GM19324 (cell line): Measurements from ENCODE around the gene SNCB.

ENCODE experiments used
- ATAC-seq: cut with Tn5 transposase; IDR thresholded peaks from one replicate; pipeline ENCODE4 v1.9.1; 2021; ENCODE audit warnings: mild to moderate bottlenecking, moderate library complexity; ENCODE audit not compliant: unreplicated experiment, low FRiP score

Gene SNCB

GRCh38 chr5:176646049-176646706 lies 15.8 kb upstream of the SNCB start:
- no peak for ATAC-seq

- ATAC-seq, result no peak
Observed at GRCh38 chr5:176644878-176645670, 14.7 kb upstream of the SNCB start.

- no peak for ATAC-seq
Observed at GRCh38 chr5:176644294-176644693, 14.0 kb upstream of the SNCB start.

- no peak for ATAC-seq
Observed at GRCh38 chr5:176643491-176644219, 13.3 kb upstream of the SNCB start.

- no peak for ATAC-seq
Observed at GRCh38 chr5:176642675-176643490, 12.5 kb upstream of the SNCB start.

DNA sequence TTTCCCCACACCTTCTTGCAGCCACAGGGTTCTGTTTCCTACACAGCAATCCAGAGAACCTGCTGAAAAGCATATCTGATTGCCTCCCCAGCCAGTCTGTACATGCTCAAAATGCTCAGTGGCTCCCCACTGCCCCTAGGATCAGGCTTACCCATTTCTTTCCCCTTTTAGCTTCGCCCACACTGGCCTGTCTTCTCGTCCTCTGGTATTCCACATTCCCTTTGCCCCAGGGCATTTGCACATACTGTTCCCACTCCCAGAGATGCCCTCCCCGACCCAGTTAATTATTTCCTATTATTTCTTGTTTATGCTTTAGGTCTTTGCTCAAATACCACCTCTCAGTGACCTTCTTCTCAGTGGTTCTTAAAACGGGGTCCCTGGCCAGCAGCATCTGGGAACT lies 10.3 kb upstream of the SNCB start:
- no peak for ATAC-seq

- no peak for ATAC-seq
Observed at GRCh38 chr5:176639981-176640380, 9.6 kb upstream of the SNCB start.

DNA sequence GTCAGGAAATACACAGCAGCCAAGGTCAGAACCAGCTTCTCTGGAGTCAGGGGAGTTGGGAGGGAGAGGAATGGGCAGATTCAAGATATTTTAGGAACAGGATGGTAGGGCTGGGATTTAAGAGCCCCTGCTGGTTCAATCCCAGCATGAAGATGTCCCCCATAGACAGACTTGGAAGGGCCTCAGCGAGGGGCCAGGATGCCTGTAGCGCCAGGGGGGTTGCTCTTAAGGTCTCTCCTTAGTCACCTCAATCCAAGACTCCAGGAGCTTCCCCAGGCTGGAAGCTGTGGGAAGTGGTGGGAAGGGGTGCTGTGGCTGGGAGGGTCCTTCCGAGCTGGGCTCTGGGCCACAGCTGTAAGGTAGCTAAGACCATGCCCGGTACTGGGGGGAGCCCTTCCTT lies 8.9 kb upstream of the SNCB start:
- ATAC-seq, result no peak

- no peak for ATAC-seq
Observed at GRCh38 chr5:176638437-176638836, 8.1 kb upstream of the SNCB start.

- no peak for ATAC-seq
Observed at GRCh38 chr5:176637556-176637955, 7.2 kb upstream of the SNCB start.

GRCh38 chr5:176636426-176636825 lies 6.1 kb upstream of the SNCB start:
- no peak for ATAC-seq

DNA sequence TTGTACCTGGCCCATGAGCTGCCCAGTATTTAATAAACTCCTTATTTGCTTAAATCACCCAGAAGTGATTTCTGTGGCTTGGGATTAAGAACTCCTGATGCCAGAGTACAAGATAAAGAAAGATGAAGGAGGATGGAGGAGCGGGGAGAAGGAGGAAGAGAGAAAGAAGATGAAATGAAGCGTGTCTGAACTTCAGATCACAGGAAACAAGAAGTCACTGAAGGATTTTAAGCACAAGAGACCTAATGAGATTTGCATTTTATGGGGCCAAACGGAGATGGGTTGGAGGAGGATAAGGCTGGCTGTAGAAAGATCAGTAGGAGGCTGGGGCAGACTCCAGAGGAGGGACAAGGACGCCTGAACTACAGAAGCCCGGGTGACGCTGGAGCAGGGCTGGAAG lies 3.3 kb upstream of the SNCB start:
- ATAC-seq, result no peak

GRCh38 chr5:176632745-176633144 lies 2.4 kb upstream of the SNCB start:
- ATAC-seq, result no peak

- ATAC-seq, result no peak
Observed at GRCh38 chr5:176631383-176632200, 1.3 kb upstream of the SNCB start.

DNA sequence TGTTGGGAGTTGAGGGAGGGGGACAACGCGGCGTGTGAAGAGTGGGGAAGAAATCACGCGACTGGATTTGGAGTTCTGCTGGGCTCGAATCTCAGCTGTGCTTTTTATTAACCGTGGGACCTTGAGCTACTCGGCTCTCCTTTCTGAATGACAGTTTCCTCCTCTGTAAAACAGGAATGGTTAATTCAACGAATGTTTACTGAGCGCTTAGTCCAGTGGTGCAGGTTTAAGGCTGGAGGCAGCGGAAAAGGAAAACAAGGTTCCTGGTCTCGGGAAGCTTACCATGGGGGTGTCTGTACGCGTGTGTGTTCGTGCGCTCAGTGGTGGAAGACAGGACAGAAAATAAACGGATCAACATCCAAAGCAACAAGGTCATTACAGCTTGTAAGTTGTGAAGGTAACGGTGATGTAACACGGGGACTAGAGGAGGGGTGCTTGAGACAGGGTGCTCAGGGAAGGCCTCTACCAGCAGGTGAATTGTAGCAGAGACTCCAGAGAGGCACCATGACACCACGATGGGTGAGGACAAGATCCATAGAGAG lies 418 bp upstream of the SNCB start:
- no peak for ATAC-seq

- no peak for ATAC-seq
Observed at GRCh38 chr5:176629317-176629852, 949 bp downstream of the SNCB start.

DNA sequence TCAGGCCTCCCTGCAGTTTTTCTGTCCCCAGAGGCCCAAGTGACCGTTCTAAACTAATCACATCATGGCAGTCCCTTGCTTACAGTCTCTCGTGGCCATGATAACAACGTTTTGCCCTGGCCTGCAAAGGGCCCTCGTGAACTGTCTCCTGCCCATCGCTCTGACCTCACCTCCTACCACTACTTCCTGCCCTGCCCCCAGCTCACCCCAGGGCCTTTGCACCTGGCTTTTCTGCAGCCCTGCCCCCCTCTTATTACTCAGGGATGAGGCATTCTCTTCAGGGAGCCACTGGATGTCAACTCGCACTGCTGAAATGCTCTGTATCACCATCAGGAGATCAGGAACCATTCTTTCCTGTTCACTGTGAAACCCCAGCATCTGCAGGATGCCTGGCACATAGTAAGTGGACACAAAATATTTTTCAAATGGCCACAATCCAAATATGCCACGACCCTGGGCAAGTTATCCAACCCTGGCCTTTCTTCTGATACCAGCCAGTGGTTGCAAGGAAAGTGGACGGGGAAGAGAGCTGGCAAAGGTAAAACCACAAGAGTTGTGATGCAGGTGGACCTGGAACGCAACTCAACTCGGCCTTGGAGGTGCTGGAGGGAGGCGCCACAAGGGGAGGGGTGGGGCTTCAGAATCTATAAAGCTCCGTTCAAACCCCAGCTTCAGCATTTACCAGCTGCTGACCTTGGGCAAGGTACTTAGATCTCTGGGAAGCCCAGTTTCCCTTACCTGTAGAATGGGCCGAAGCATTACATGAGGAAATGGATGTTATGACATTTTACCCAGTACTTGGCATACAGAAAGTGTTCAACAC lies 1.7 kb downstream of the SNCB start:
- no peak for ATAC-seq

DNA sequence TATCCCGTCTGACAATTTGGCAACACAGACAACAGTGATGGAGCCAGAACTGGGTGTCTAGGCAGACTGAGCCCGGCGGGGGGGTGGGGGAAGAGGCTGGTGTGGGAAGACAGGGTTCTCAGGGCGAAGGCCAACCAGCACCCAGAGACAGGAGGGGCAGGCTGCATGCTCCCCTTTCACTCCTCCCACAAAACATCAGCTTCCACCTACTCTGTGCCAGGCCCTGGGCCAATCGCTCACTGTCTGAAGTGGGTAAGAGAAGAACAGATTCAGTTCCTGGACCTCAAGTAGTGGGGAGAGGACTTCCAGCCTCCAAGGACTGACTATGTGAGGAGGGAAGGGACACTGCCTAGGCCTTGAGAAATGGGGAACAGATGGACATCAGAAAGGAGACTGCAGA lies 2.8 kb downstream of the SNCB start:
- ATAC-seq, result no peak

- no peak for ATAC-seq
Observed at GRCh38 chr5:176626876-176627236, 3.5 kb downstream of the SNCB start.
